ENCODE data around the gene OARD1.

OARD1 gene

DNA sequence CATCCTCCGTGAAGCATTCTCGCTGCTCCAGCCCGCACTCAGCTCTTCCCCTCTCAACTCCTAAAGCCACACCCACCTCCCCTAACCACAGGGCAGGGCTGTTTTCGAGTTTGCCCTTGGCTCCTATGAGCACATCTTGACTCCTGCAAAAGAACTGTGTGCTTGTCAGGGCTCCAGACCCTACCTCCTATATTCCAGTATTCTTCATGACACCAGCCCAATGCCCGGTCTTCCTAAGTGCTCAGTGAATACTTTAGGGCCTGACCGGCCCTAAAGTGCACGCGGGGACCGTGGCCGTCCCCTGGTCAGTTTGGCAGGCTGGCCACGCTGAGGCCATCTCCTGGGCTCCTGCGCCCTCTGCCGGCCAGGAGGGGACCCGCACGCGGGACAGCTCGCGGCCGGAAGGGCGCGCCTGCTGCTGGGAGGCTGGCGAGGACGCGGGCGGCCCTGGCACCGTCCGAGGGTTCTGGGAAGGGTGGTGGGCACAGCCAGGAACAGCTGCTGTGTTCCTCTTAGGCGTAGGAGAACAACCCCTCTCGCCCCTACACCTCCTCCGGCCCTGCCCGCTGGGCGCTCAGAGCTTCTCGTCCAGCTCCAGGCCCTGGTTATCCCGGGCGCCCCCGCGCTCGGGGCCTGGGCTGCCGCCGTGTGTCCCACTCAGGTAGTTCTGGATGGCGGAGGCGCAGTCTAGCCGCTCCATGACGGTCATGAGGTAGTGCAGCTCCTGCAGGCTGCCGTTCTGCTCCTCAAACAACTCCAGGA is 44.2 kb downstream of the OARD1 start:
- Histone ChIP-seq H3K4me3 (ENCODE audit: low read length, poor library complexity, severe bottlenecking) (peak overlapping the region; percentile 86), H3F3A (ENCODE audit: low read depth) (no peaks in the 10 kb centered on the region), H3K9ac (ENCODE audit: low read depth, low read length, poor library complexity, severe bottlenecking) (peak overlapping the region; percentile 99), H3K79me2 (ENCODE audit: insufficient read depth, low read length) (peaks cover 25% of the 10 kb centered on the region), H3K36me3 (ENCODE audit: insufficient read depth, low read length) (no peaks in the 10 kb centered on the region), H3K4me2 (ENCODE audit: low read depth, low read length, poor library complexity, severe bottlenecking) (peak overlapping the region; percentile 80), H3K4me1 (ENCODE audit: insufficient read depth, low read length, poor library complexity, severe bottlenecking) (peaks cover 41% of the 10 kb centered on the region), H3K27me3 (ENCODE audit: insufficient read depth, low read length, poor library complexity, severe bottlenecking) (no peaks in the 10 kb centered on the region), H2AFZ (ENCODE audit: low read length) (peak overlapping the region; percentile 64), H4K20me1 (ENCODE audit: insufficient read depth, low read length, poor library complexity, severe bottlenecking) (no peaks in the 10 kb centered on the region), H3K9me3 (ENCODE audit: insufficient read depth, low read depth, low read length) (no peaks in the 10 kb centered on the region), H3K9me2 (replicated peaks; ENCODE audit: low read depth, low read length) (no peaks in the 10 kb centered on the region)
- TF ChIP-seq EZH2phosphoT487 (IDR thresholded peaks at IDR 0.05; ENCODE audit: borderline replicate concordance) = no peak
- TF ChIP-seq, protein P1, sequence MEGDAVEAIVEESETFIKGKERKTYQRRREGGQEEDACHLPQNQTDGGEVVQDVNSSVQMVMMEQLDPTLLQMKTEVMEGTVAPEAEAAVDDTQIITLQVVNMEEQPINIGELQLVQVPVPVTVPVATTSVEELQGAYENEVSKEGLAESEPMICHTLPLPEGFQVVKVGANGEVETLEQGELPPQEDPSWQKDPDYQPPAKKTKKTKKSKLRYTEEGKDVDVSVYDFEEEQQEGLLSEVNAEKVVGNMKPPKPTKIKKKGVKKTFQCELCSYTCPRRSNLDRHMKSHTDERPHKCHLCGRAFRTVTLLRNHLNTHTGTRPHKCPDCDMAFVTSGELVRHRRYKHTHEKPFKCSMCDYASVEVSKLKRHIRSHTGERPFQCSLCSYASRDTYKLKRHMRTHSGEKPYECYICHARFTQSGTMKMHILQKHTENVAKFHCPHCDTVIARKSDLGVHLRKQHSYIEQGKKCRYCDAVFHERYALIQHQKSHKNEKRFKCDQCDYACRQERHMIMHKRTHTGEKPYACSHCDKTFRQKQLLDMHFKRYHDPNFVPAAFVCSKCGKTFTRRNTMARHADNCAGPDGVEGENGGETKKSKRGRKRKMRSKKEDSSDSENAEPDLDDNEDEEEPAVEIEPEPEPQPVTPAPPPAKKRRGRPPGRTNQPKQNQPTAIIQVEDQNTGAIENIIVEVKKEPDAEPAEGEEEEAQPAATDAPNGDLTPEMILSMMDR (conservative IDR thresholded peaks at IDR 0.05; ENCODE audit: low read length) = peak; percentile 98

DNA sequence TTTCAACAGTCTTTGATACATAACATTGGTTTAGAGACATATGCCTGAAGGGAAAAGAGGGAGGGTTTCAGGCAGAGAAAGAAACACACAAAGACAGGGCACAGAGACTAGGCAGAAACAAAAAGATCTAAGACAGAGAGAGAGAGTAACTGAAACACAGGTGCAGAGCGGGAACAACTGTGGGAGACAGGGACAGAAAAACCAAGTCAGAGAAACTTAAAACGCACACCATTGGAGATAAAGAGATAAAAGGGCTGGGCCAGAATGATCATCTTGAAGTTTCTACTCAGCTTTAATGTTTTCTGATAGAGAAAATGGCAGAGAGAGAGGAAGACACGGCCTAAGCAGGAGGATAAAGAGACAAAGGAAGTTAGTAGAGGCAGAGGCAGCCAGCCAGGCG is 44.9 kb downstream of the OARD1 start:
- H3K4me2 ChIP-seq (ENCODE audit: low read depth, low read length, poor library complexity, severe bottlenecking) = peak overlapping the region; percentile 80
- no peaks in the 10 kb centered on the region for H3K9me3 ChIP-seq (ENCODE audit: insufficient read depth, low read depth, low read length)
- H3K4me1 ChIP-seq (ENCODE audit: insufficient read depth, low read length, poor library complexity, severe bottlenecking) = peaks cover 41% of the 10 kb centered on the region
- peak overlapping the region; percentile 64; the same call in 1 of the 2 replicates for H2AFZ ChIP-seq (ENCODE audit: low read length)
- peak overlapping the region; percentile 99 for H3K9ac ChIP-seq (ENCODE audit: low read depth, low read length, poor library complexity, severe bottlenecking)
- no peaks in the 10 kb centered on the region for H3K9me2 ChIP-seq (replicated peaks; ENCODE audit: low read depth, low read length)
- H3K79me2 ChIP-seq (ENCODE audit: insufficient read depth, low read length) = peaks cover 25% of the 10 kb centered on the region
- H3F3A ChIP-seq (ENCODE audit: low read depth) = no peaks in the 10 kb centered on the region
- H3K27me3 ChIP-seq (ENCODE audit: insufficient read depth, low read length, poor library complexity, severe bottlenecking) = no peaks in the 10 kb centered on the region
- no peaks in the 10 kb centered on the region for H4K20me1 ChIP-seq (ENCODE audit: insufficient read depth, low read length, poor library complexity, severe bottlenecking)
- H3K4me3 ChIP-seq (ENCODE audit: low read length, poor library complexity, severe bottlenecking) = peak overlapping the region; percentile 86
- H3K36me3 ChIP-seq (ENCODE audit: insufficient read depth, low read length) = no peaks in the 10 kb centered on the region
- TF ChIP-seq, protein P1 (conservative IDR thresholded peaks at IDR 0.05; ENCODE audit: low read length) = no peak
- TF ChIP-seq EZH2phosphoT487 (IDR thresholded peaks at IDR 0.05; ENCODE audit: borderline replicate concordance) = no peak

GRCh38 chr6:41025966-41026530 is 46.1 kb downstream of the OARD1 start:
- no peaks in the 10 kb centered on the region for H3K36me3 ChIP-seq (ENCODE audit: insufficient read depth, low read length)
- no peaks in the 10 kb centered on the region for H3F3A ChIP-seq (ENCODE audit: low read depth)
- no peaks in the 10 kb centered on the region for H3K9me2 ChIP-seq (replicated peaks; ENCODE audit: low read depth, low read length)
- peaks cover 25% of the 10 kb centered on the region for H3K79me2 ChIP-seq (ENCODE audit: insufficient read depth, low read length)
- H3K4me1 ChIP-seq (ENCODE audit: insufficient read depth, low read length, poor library complexity, severe bottlenecking) = peaks cover 41% of the 10 kb centered on the region
- TF ChIP-seq, protein P1 (conservative IDR thresholded peaks at IDR 0.05; ENCODE audit: low read length) = no peak
- TF ChIP-seq EZH2phosphoT487 (IDR thresholded peaks at IDR 0.05; ENCODE audit: borderline replicate concordance) = no peak
- H3K4me3 ChIP-seq (ENCODE audit: low read length, poor library complexity, severe bottlenecking) = peak overlapping the region; percentile 86
- H3K4me2 ChIP-seq (ENCODE audit: low read depth, low read length, poor library complexity, severe bottlenecking) = peak overlapping the region; percentile 80
- H3K9me3 ChIP-seq (ENCODE audit: insufficient read depth, low read depth, low read length) = no peaks in the 10 kb centered on the region
- H3K27me3 ChIP-seq (ENCODE audit: insufficient read depth, low read length, poor library complexity, severe bottlenecking) = no peaks in the 10 kb centered on the region
- H3K9ac ChIP-seq (ENCODE audit: low read depth, low read length, poor library complexity, severe bottlenecking) = peak overlapping the region; percentile 99
- no peaks in the 10 kb centered on the region for H4K20me1 ChIP-seq (ENCODE audit: insufficient read depth, low read length, poor library complexity, severe bottlenecking)
- no peak overlapping the region for H2AFZ ChIP-seq (ENCODE audit: low read length)

Data from Loucy (cell line).